Brain microvascular endothelial cell (primary cell): ENCODE results near the gene ZNF154.

Experiments used
- DNase-seq: peaks from one replicate; pipeline ENCODE4 v3.0.0-alpha.2; 2020
- H3K27ac ChIP-seq: fragments of 250-450 bp; sonication (Bioruptor Pico); 2 replicates; pipeline ENCODE4 v1.5.1; 2020; ENCODE audit warnings: mild to moderate bottlenecking, moderate library complexity
- H3K27me3 ChIP-seq: fragments of 250-450 bp; sonication (Bioruptor Pico); replicated peaks from 2 replicates; pipeline ENCODE4 v1.5.1; 2020; ENCODE audit warnings: mild to moderate bottlenecking
- H3K36me3 ChIP-seq: fragments of 250-450 bp; sonication (Bioruptor Pico); replicated peaks from 2 replicates; pipeline ENCODE4 v1.5.1; 2020; ENCODE audit warnings: mild to moderate bottlenecking
- H3K4me3 ChIP-seq: 2 replicates; pipeline ENCODE4 v1.5.1; 2011; ENCODE audit warnings: low read depth, mild to moderate bottlenecking, control low read depth, low read length, moderate library complexity
- CTCF ChIP-seq: IDR thresholded peaks from 2 replicates; pipeline ENCODE4 v1.5.1; 2011; ENCODE audit warnings: low read depth, mild to moderate bottlenecking, moderate library complexity, low read length, control low read depth, inconsistent platforms; ENCODE audit errors: missing control alignments
- in situ Hi-C: cut with HindIII; loops from 2 replicates; pipeline ENCODE4 v1.10.0; 2017; ENCODE audit warnings: low sequenced_read_pairs, low pct_ligation_motif_present

Gene ZNF154

GRCh38 chr19:57719901-57720519 lies 11.0 kb upstream of the ZNF154 start:
- DNase-seq, result no peak
- TF ChIP-seq CTCF, result no peak
- in situ Hi-C loops, result no loop called here
- H3K4me3 ChIP-seq, result no peak overlapping the region
- peaks cover 38% of the 10 kb centered on the region for H3K36me3 ChIP-seq
- no peak overlapping the region for H3K27ac ChIP-seq
- H3K27me3 ChIP-seq, result no peaks in the 10 kb centered on the region

DNA sequence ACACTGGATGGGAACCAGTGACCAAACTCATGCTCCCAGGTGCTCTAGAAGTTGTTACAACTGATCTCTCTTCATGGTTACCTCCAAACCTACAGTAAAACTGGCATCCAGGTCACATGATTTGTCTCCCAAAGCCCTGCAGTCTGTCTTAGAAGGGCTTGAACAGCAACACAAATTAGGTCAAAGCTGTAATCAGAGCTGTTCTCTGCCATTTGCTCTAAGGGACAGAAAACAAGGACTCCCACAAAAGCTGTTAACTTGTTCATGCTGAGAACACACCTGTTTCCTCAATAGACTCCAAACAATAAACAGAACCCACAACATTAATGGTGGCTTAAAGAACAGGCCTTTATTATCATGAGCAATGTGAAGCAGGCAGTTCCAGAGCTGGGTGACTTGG lies 10.4 kb upstream of the ZNF154 start:
- Histone ChIP-seq H3K36me3 (peaks cover 38% of the 10 kb centered on the region), H3K4me3 (no peak overlapping the region), H3K27ac (no peak overlapping the region), H3K27me3 (no peaks in the 10 kb centered on the region)
- in situ Hi-C loops, result no loop called here
- DNase-seq, result no peak
- no peak for TF ChIP-seq CTCF

GRCh38 chr19:57712222-57712621 lies 3.2 kb upstream of the ZNF154 start:
- Histone ChIP-seq H3K4me3 (no peak overlapping the region), H3K27ac (no peak overlapping the region), H3K36me3 (no peaks in the 10 kb centered on the region), H3K27me3 (no peaks in the 10 kb centered on the region)
- TF ChIP-seq CTCF, result no peak
- DNase-seq, result no peak
- in situ Hi-C loops, result no loop called here

DNA sequence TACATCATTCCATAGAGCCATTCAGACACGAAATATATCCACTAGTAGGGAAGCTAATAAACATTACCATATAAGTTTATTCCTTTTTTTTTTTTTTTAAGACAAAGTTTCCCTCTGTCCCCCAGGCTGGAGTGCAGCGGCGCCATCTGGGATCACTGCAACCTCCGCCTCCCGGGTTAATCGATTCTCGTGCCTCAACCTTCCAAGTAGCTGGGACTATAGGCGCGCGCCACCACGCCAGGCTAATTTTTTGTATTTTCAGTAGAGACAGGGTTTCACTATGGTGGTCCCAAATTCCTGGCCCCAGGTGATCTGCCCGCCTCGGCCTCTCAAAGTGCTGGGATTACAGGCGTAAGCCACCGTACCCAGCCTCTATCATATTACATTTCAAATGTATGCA lies 612 bp upstream of the ZNF154 start:
- DNase-seq, result no peak
- peaks cover 1% of the 10 kb centered on the region for H3K36me3 ChIP-seq
- no peaks in the 10 kb centered on the region for H3K27me3 ChIP-seq
- no peak overlapping the region for H3K27ac ChIP-seq
- in situ Hi-C loops, result no loop called here
- TF ChIP-seq CTCF, result no peak
- no peak overlapping the region for H3K4me3 ChIP-seq

DNA sequence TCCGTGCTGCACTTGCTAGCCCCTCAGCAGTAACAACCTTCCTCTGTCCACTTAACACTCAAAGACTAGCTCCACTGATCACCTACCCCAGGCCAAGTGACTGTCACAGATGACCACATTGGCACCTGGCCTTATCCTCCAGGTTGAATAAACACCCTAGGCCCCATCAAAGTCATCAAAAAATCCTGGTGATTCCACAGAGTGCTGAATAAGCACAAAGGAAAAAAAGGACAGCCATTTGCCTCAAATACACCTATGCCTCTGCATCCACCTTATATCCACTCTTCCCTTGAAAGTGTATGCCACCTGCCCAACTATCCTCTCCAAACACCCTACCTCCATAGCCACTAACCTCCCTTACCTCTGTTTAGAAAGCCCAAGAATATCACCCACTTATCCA lies 2.7 kb downstream of the ZNF154 start:
- DNase-seq, result no peak
- Histone ChIP-seq H3K27ac (no peak overlapping the region), H3K27me3 (no peaks in the 10 kb centered on the region), H3K4me3 (no peak overlapping the region), H3K36me3 (peaks cover 24% of the 10 kb centered on the region)
- TF ChIP-seq CTCF, result no peak
- in situ Hi-C loops, result no loop called here

GRCh38 chr19:57701625-57702024 lies 7.4 kb downstream of the ZNF154 start:
- Histone ChIP-seq H3K27me3 (no peaks in the 10 kb centered on the region), H3K36me3 (peaks cover 49% of the 10 kb centered on the region), H3K27ac (no peak overlapping the region), H3K4me3 (no peak overlapping the region)
- DNase-seq, result no peak
- no peak for TF ChIP-seq CTCF
- in situ Hi-C loops, result no loop called here
